NB4 (cell line): ENCODE results near the gene AUTS2.

Experiments
- DNase-seq: peaks from one replicate; pipeline ENCODE4 v3.0.0; 2010; ENCODE audit warnings: low read depth
- H3K4me3 ChIP-seq: one replicate; pipeline ENCODE4 v1.5.1; 2011; ENCODE audit warnings: mild to moderate bottlenecking, low read depth, low read length, moderate library complexity
- MYC ChIP-seq: IDR thresholded peaks from 2 replicates; pipeline ENCODE4 v1.6.1; 2011; ENCODE audit warnings: low read depth, low read length
- POLR2A ChIP-seq: IDR thresholded peaks from 2 replicates; pipeline ENCODE4 v1.6.1; 2011; ENCODE audit warnings: mild to moderate bottlenecking; ENCODE audit not compliant: insufficient read length; ENCODE audit errors: extremely low read depth
- TF ChIP-seq, protein P1 (sequence below): IDR thresholded peaks from one replicate; pipeline ENCODE4 v1.5.1; 2012; ENCODE audit warnings: low read depth, low read length
- TF ChIP-seq, protein P2 (sequence below): IDR thresholded peaks from 2 replicates; pipeline ENCODE4 v1.6.1; 2011; ENCODE audit warnings: low read depth, low read length

The AUTS2 gene

DNA sequence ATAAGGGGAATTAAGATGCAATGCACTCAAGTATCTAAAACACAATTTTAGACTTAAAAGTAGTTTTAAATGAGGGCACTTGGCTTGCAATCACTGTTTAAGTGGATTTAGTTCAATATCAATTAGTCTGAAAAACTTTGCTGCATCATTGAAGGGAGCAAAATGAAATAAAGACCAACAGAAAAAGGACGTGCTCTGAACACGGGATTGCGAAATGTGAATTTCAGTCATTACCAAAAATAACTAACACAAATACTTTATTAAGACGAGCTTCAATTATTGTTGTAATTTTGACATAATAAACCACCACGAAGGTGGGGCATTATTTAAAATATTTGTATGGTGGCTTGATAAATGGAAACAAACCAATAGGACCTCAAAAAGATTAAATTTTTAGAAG lies 1171.9 kb downstream of the AUTS2 start:
- DNase-seq = no peak
- TF ChIP-seq, protein P1, sequence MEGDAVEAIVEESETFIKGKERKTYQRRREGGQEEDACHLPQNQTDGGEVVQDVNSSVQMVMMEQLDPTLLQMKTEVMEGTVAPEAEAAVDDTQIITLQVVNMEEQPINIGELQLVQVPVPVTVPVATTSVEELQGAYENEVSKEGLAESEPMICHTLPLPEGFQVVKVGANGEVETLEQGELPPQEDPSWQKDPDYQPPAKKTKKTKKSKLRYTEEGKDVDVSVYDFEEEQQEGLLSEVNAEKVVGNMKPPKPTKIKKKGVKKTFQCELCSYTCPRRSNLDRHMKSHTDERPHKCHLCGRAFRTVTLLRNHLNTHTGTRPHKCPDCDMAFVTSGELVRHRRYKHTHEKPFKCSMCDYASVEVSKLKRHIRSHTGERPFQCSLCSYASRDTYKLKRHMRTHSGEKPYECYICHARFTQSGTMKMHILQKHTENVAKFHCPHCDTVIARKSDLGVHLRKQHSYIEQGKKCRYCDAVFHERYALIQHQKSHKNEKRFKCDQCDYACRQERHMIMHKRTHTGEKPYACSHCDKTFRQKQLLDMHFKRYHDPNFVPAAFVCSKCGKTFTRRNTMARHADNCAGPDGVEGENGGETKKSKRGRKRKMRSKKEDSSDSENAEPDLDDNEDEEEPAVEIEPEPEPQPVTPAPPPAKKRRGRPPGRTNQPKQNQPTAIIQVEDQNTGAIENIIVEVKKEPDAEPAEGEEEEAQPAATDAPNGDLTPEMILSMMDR = no peak
- H3K4me3 ChIP-seq = no peak overlapping the region

DNA sequence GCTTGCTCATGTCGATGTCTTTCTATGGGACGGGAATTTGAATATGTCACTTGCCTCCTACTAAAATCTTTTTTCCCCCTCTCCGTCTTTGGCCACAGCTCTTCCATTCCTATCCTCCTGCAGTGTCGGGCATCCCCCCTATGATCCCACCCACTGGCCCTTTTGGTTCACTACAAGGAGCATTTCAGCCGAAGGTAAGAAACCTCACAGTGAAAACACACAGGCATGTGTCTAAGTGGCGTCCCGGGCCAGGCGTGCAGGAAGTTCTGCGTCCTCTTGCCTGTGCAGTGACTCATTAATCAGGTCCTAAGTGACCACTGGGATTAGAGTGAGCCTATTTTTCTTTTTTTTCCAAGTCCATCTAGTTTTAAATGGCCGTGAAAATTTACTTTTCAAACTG lies 1173.2 kb downstream of the AUTS2 start:
- DNase-seq = no peak
- no peak overlapping the region for H3K4me3 ChIP-seq
- TF ChIP-seq, protein P2, sequence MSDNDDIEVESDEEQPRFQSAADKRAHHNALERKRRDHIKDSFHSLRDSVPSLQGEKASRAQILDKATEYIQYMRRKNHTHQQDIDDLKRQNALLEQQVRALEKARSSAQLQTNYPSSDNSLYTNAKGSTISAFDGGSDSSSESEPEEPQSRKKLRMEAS = no peak
- TF ChIP-seq MYC = no peak
- TF ChIP-seq POLR2A = no peak
- TF ChIP-seq, protein P1 = no peak

DNA sequence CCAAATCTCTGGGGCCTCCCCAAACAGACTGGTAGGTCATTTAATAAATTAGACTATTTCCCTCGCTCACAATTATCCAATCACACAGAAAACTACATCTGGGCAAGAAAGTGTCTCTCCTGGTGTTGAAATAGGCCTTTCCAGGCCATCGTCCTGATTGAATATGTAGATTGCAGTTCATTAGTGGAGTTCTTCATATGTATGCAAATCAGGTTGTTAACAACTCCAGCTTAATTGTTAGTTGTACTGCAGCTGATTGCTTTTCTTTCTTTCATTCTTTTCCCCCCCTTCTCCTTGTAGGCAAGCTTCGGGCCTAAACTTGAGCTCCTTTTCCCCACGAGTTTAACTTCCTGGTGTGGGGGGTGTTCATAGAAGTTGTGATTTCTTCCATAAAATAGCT lies 1174.6 kb downstream of the AUTS2 start:
- DNase-seq = no peak
- no peak overlapping the region for H3K4me3 ChIP-seq
- TF ChIP-seq, protein P2 = no peak
- no peak for TF ChIP-seq POLR2A

DNA sequence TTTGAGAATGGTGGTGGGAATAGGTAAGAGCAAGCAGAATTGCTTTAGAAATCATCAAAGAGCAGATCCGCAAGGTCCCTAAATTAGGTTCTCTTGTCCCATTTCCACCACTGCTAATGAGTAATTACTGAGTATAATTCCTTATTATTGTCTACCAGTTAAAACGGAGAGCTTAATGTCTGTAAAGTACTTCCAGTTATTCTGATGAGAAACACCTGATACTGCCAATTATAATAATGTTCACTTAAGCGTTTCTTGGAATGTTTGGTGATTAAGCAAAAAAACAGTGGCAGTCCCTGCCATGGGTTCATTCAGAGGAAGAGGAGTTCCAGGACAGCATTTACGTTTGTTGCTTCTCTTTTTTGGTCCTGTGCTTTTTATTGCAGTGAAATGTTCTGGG lies 1175.1 kb downstream of the AUTS2 start:
- TF ChIP-seq, protein P2 = no peak
- TF ChIP-seq POLR2A = no peak
- no peak for TF ChIP-seq MYC
- TF ChIP-seq, protein P1 = no peak
- DNase-seq = no peak
- H3K4me3 ChIP-seq = no peak overlapping the region

DNA sequence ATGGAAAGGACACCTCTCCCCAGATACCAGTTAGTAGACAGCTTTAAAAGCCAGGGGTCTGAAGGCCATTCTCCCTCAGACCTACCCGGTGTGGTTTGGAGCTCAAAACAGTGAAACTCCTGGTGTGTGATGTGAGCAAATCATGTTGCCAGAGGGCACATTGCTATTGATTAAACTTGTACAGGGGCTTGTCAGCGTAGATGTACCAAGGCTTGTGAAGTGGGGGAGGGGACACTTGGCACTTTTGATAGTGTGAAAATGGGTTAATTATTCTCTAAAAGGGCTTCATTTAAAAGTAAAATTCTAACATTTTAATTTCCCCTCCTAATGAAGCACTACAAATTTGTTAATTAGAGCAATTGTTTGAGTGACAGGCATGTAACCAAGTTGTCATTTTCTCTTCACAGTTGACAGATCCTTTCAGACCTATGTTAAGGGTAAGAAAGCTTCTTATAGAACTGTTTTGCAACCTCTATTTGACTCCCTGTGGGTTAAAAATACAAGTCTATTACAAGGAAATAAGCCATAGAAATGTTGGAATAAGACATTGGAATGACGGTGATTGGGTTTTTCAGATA lies 1176.8 kb downstream of the AUTS2 start:
- DNase-seq = no peak
- no peak for TF ChIP-seq MYC
- no peak for TF ChIP-seq POLR2A
- TF ChIP-seq, protein P1 = no peak
- TF ChIP-seq, protein P2 = no peak
- no peak overlapping the region for H3K4me3 ChIP-seq

DNA sequence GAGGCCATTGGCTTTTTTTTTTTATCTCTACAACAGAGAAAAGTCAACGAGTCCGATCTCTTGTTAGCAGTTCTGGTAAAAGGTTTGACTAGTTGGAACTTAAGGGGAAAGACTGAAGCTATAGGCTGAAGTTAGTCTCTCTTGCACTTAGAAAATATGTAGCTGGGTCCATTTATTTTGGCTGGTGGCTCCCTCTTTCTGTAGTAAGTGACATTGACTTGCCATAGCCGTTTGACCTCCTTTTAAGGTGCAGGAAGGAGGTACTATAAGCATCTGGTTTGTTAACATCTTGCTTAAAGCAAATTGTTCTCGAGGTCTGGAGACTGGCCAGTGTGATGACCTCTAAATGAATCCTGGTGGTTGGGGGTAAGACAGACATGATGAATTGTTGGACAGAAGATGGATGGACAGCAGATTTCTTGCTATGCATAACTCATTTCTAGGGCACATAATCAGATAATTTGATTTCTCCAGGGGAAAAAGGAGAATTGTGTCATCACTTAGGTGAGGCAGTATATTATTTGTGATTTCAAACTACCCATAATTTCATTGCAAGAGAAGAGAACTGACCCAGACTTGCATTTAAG lies 1177.4 kb downstream of the AUTS2 start:
- H3K4me3 ChIP-seq = no peak overlapping the region
- DNase-seq = peak; percentile 33
- TF ChIP-seq MYC (no peak), POLR2A (no peak)
- TF ChIP-seq, protein P2 = no peak
- TF ChIP-seq, protein P1 = no peak
